Daoy (cell line): Measurements from ENCODE around the gene ZNF513. TPM values are rescaled to one million over a fixed set of nuclear protein-coding genes. Genes with fewer than 3 reads are reported as not detected.

ENCODE experiments used
- DNase-seq: peaks from one replicate; pipeline ENCODE4 v3.0.0-alpha.2; 2015; ENCODE audit warnings: low read depth
- total RNA-seq: library from RNA; depleted of rRNA; stranded (reverse); fragments of >200 nt; shearing (Covaris generic); gene quantifications from 2 replicates; pipeline ENCODE4 v1.2.3, GENCODE V29; 2014

Gene ZNF513
- total RNA-seq, 1 experiment from 2014 or later = 5.5 TPM

- no peak for DNase-seq
Measured at GRCh38 chr2:27381577-27382181, 1.1 kb upstream of the ZNF513 start.

GRCh38 chr2:27379836-27380625 lies 503 bp downstream of the ZNF513 start:
- peak; percentile 67 for DNase-seq

- DNase-seq = no peak
Measured at GRCh38 chr2:27379383-27379835, 1.1 kb downstream of the ZNF513 start.

- no peak for DNase-seq
Measured at GRCh38 chr2:27378809-27379290, 1.7 kb downstream of the ZNF513 start.

- DNase-seq = no peak
Measured at GRCh38 chr2:27378096-27378808, 2.3 kb downstream of the ZNF513 start.

- no peak for DNase-seq
Measured at GRCh38 chr2:27377618-27378095, 2.9 kb downstream of the ZNF513 start.

GRCh38 chr2:27376866-27377617 lies 3.5 kb downstream of the ZNF513 start:
- DNase-seq = no peak

GRCh38 chr2:27376151-27376865 lies 4.2 kb downstream of the ZNF513 start:
- no peak for DNase-seq

- DNase-seq = no peak
Measured at GRCh38 chr2:27375513-27376099, 4.9 kb downstream of the ZNF513 start.

- no peak for DNase-seq
Measured at GRCh38 chr2:27373567-27373966, 7.0 kb downstream of the ZNF513 start.

- DNase-seq = no peak
Measured at GRCh38 chr2:27372937-27373336, 7.6 kb downstream of the ZNF513 start.

- DNase-seq = peak; percentile 48
Measured at GRCh38 chr2:27370816-27371620, 9.5 kb downstream of the ZNF513 start.

- peak; percentile 99 for DNase-seq
Measured at GRCh38 chr2:27370026-27370815, 10.3 kb downstream of the ZNF513 start, which contains the start of the genes EIF2B4 and SNX17. Gene EIF2B4 (minus strand): TSS chr2:27370338. CDS start chr2:27370314, 24 bp downstream. Gene SNX17 (plus strand): TSS chr2:27370616. CDS start chr2:27370744, 128 bp downstream.

- DNase-seq = peak; percentile 77
Measured at GRCh38 chr2:27369471-27370025, 11.0 kb downstream of the ZNF513 start.

GRCh38 chr2:27363933-27364332 lies 16.6 kb downstream of the ZNF513 start:
- DNase-seq = no peak

- DNase-seq = no peak
Measured at GRCh38 chr2:27362678-27363420, 17.7 kb downstream of the ZNF513 start.

- DNase-seq = peak; percentile 97
Measured at GRCh38 chr2:27356382-27357181, 24.0 kb downstream of the ZNF513 start, which contains the start of gene GTF3C2. Gene GTF3C2 (minus strand): TSS chr2:27356764. CDS start chr2:27343554, 13,210 bp downstream.
